ENCODE results near the gene IER3IP1. TPM values are rescaled to one million over a fixed set of nuclear protein-coding genes. Genes with fewer than 3 reads are reported as not detected.
"Not testable (repeated sequence)": the region's sequence is repeated elsewhere in the genome, so short reads cannot be mapped to it uniquely, and the experiment has no call there.

IER3IP1 gene
- total RNA-seq, 1 experiment from 2014 or later, result 17.7 TPM

GRCh38 chr18:47191961-47192360 lies 15.8 kb upstream of the IER3IP1 start:
- ChIA-PET POLR2A (ENCODE audit: low non-redundant PET) (no interaction called here), CTCF (no interaction called here)
- Histone ChIP-seq H3K9me3 (ENCODE audit: low read depth, low read length, poor library complexity, severe bottlenecking) (no peaks in the 10 kb centered on the region), H3K4me1 (ENCODE audit: insufficient read depth, low read length, poor library complexity, severe bottlenecking) (no peaks in the 10 kb centered on the region), H3K4me3 (ENCODE audit: low read depth, low read length, poor library complexity, severe bottlenecking) (no peak overlapping the region), H3K27me3 (replicated peaks; ENCODE audit: insufficient read depth, low read depth, low read length, poor library complexity) (peaks cover 38% of the 10 kb centered on the region), H3K27ac (ENCODE audit: low read depth, low read length, poor library complexity, severe bottlenecking) (no peak overlapping the region), H3K36me3 (ENCODE audit: insufficient read depth, low read length, poor library complexity, severe bottlenecking) (no peaks in the 10 kb centered on the region)
- intact Hi-C loops (cut with micrococcal nuclease; ENCODE audit: unreplicated experiment), result no loop called here
- BruUV-seq (replicated peaks), result no TSS peak
- TF ChIP-seq EZH2 (IDR thresholded peaks at IDR 0.05; ENCODE audit: borderline replicate concordance, low read depth, low read length, poor library complexity, severe bottlenecking) (no peak), CTCF (conservative IDR thresholded peaks at IDR 0.05; ENCODE audit: low read depth, low read length) (no peak)
- no peak for DNase-seq (ENCODE audit: low spot score)

- intact Hi-C loops (cut with micrococcal nuclease; ENCODE audit: unreplicated experiment), result no loop called here
- POLR2A ChIA-PET (ENCODE audit: low non-redundant PET), result no interaction called here
Measured at GRCh38 chr18:47187721-47188120, 11.6 kb upstream of the IER3IP1 start.

GRCh38 chr18:47184419-47185050 lies 8.4 kb upstream of the IER3IP1 start:
- no peak overlapping the region for H3K27ac ChIP-seq (ENCODE audit: low read depth, low read length, poor library complexity, severe bottlenecking)
- DNase-seq (ENCODE audit: low spot score), result no peak
- H3K9me3 ChIP-seq (ENCODE audit: low read depth, low read length, poor library complexity, severe bottlenecking), result peaks cover 13% of the 10 kb centered on the region
- no TSS peak for BruUV-seq (replicated peaks)
- H3K36me3 ChIP-seq (ENCODE audit: insufficient read depth, low read length, poor library complexity, severe bottlenecking), result no peaks in the 10 kb centered on the region
- H3K4me1 ChIP-seq (ENCODE audit: insufficient read depth, low read length, poor library complexity, severe bottlenecking), result no peaks in the 10 kb centered on the region
- ChIA-PET POLR2A (ENCODE audit: low non-redundant PET) (no interaction called here), CTCF (no interaction called here)
- TF ChIP-seq CTCF (conservative IDR thresholded peaks at IDR 0.05; ENCODE audit: low read depth, low read length), result no peak
- no peak for TF ChIP-seq EZH2 (IDR thresholded peaks at IDR 0.05; ENCODE audit: borderline replicate concordance, low read depth, low read length, poor library complexity, severe bottlenecking)
- intact Hi-C loops (cut with micrococcal nuclease; ENCODE audit: unreplicated experiment), result no loop called here
- H3K27me3 ChIP-seq (replicated peaks; ENCODE audit: insufficient read depth, low read depth, low read length, poor library complexity), result peaks cover 33% of the 10 kb centered on the region
- no peak overlapping the region for H3K4me3 ChIP-seq (ENCODE audit: low read depth, low read length, poor library complexity, severe bottlenecking)

More at GRCh38 chr18:47187721-47188120, 11.6 kb upstream of the IER3IP1 start:
- DNase-seq (ENCODE audit: low spot score), result no peak
- Histone ChIP-seq H3K9me3 (ENCODE audit: low read depth, low read length, poor library complexity, severe bottlenecking) (peaks cover 13% of the 10 kb centered on the region), H3K27me3 (replicated peaks; ENCODE audit: insufficient read depth, low read depth, low read length, poor library complexity) (peaks cover 44% of the 10 kb centered on the region), H3K27ac (ENCODE audit: low read depth, low read length, poor library complexity, severe bottlenecking) (no peak overlapping the region), H3K36me3 (ENCODE audit: insufficient read depth, low read length, poor library complexity, severe bottlenecking) (no peaks in the 10 kb centered on the region), H3K4me3 (ENCODE audit: low read depth, low read length, poor library complexity, severe bottlenecking) (no peak overlapping the region), H3K4me1 (ENCODE audit: insufficient read depth, low read length, poor library complexity, severe bottlenecking) (no peaks in the 10 kb centered on the region)
- no TSS peak for BruUV-seq (replicated peaks)
- CTCF ChIA-PET, result no interaction called here
- TF ChIP-seq CTCF (conservative IDR thresholded peaks at IDR 0.05; ENCODE audit: low read depth, low read length) (no peak), EZH2 (IDR thresholded peaks at IDR 0.05; ENCODE audit: borderline replicate concordance, low read depth, low read length, poor library complexity, severe bottlenecking) (no peak)

GRCh38 chr18:47182156-47182555 lies 6.0 kb upstream of the IER3IP1 start:
- CTCF ChIA-PET; BruUV-seq (replicated peaks); DNase-seq (ENCODE audit: low spot score); H3K4me1 ChIP-seq (ENCODE audit: insufficient read depth, low read length, poor library complexity, severe bottlenecking); POLR2A ChIA-PET (ENCODE audit: low non-redundant PET); H3K36me3 ChIP-seq (ENCODE audit: insufficient read depth, low read length, poor library complexity, severe bottlenecking); H3K27ac ChIP-seq (ENCODE audit: low read depth, low read length, poor library complexity, severe bottlenecking); intact Hi-C loops (cut with micrococcal nuclease; ENCODE audit: unreplicated experiment); H3K4me3 ChIP-seq (ENCODE audit: low read depth, low read length, poor library complexity, severe bottlenecking): not testable (repeated sequence)
- H3K27me3 ChIP-seq (replicated peaks; ENCODE audit: insufficient read depth, low read depth, low read length, poor library complexity), result peaks cover 11% of the 10 kb centered on the region
- H3K9me3 ChIP-seq (ENCODE audit: low read depth, low read length, poor library complexity, severe bottlenecking), result peaks cover 13% of the 10 kb centered on the region

Measured in A673 (cell line).